ENCODE results near the gene BMP2K. TPM values are rescaled to one million over a fixed set of nuclear protein-coding genes. Genes with fewer than 3 reads are reported as not detected.

BMP2K gene
- total and polyA plus RNA-seq, 2 of the 8 experiments (the other 6 are each of a cell fraction or from before 2014, with no cell fraction given), result 15.6 to 24.1 TPM

DNA sequence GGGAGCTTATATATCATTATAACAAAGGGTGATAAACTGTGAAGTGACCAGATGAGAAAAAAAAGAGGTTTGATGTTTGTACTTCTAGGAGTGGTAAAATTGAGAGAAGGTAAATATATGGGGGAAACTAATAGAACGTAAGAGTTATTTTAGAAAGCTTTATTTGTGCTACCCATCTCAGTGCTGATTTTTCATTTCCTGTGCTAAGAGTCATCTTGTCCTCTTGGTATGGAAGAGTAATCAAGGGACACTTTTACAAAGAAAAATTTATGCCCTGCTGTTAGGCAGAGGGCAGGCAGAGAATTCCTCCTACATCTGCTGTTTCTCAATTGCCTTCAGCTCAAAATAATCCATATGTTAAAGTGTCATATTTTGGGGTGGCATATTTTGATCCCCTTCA lies 49.6 kb upstream of the BMP2K start (continued):
- TF ChIP-seq, protein P1, sequence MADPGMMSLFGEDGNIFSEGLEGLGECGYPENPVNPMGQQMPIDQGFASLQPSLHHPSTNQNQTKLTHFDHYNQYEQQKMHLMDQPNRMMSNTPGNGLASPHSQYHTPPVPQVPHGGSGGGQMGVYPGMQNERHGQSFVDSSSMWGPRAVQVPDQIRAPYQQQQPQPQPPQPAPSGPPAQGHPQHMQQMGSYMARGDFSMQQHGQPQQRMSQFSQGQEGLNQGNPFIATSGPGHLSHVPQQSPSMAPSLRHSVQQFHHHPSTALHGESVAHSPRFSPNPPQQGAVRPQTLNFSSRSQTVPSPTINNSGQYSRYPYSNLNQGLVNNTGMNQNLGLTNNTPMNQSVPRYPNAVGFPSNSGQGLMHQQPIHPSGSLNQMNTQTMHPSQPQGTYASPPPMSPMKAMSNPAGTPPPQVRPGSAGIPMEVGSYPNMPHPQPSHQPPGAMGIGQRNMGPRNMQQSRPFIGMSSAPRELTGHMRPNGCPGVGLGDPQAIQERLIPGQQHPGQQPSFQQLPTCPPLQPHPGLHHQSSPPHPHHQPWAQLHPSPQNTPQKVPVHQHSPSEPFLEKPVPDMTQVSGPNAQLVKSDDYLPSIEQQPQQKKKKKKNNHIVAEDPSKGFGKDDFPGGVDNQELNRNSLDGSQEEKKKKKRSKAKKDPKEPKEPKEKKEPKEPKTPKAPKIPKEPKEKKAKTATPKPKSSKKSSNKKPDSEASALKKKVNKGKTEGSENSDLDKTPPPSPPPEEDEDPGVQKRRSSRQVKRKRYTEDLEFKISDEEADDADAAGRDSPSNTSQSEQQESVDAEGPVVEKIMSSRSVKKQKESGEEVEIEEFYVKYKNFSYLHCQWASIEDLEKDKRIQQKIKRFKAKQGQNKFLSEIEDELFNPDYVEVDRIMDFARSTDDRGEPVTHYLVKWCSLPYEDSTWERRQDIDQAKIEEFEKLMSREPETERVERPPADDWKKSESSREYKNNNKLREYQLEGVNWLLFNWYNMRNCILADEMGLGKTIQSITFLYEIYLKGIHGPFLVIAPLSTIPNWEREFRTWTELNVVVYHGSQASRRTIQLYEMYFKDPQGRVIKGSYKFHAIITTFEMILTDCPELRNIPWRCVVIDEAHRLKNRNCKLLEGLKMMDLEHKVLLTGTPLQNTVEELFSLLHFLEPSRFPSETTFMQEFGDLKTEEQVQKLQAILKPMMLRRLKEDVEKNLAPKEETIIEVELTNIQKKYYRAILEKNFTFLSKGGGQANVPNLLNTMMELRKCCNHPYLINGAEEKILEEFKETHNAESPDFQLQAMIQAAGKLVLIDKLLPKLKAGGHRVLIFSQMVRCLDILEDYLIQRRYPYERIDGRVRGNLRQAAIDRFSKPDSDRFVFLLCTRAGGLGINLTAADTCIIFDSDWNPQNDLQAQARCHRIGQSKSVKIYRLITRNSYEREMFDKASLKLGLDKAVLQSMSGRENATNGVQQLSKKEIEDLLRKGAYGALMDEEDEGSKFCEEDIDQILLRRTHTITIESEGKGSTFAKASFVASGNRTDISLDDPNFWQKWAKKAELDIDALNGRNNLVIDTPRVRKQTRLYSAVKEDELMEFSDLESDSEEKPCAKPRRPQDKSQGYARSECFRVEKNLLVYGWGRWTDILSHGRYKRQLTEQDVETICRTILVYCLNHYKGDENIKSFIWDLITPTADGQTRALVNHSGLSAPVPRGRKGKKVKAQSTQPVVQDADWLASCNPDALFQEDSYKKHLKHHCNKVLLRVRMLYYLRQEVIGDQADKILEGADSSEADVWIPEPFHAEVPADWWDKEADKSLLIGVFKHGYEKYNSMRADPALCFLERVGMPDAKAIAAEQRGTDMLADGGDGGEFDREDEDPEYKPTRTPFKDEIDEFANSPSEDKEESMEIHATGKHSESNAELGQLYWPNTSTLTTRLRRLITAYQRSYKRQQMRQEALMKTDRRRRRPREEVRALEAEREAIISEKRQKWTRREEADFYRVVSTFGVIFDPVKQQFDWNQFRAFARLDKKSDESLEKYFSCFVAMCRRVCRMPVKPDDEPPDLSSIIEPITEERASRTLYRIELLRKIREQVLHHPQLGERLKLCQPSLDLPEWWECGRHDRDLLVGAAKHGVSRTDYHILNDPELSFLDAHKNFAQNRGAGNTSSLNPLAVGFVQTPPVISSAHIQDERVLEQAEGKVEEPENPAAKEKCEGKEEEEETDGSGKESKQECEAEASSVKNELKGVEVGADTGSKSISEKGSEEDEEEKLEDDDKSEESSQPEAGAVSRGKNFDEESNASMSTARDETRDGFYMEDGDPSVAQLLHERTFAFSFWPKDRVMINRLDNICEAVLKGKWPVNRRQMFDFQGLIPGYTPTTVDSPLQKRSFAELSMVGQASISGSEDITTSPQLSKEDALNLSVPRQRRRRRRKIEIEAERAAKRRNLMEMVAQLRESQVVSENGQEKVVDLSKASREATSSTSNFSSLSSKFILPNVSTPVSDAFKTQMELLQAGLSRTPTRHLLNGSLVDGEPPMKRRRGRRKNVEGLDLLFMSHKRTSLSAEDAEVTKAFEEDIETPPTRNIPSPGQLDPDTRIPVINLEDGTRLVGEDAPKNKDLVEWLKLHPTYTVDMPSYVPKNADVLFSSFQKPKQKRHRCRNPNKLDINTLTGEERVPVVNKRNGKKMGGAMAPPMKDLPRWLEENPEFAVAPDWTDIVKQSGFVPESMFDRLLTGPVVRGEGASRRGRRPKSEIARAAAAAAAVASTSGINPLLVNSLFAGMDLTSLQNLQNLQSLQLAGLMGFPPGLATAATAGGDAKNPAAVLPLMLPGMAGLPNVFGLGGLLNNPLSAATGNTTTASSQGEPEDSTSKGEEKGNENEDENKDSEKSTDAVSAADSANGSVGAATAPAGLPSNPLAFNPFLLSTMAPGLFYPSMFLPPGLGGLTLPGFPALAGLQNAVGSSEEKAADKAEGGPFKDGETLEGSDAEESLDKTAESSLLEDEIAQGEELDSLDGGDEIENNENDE (IDR thresholded peaks at IDR 0.05; ENCODE audit: insufficient replicate concordance, low read length), result no peak
- TF ChIP-seq GTF2F1 (IDR thresholded peaks at IDR 0.05; ENCODE audit: borderline replicate concordance, low read depth, low read length) (no peak), POLR2A (IDR thresholded peaks at IDR 0.05; ENCODE audit: control extremely low read depth in 1 of 2, low read depth in 2 of 2, low read length in 2 of 2) (no peak), RXRA (IDR thresholded peaks at IDR 0.05; ENCODE audit: insufficient read depth, low read depth, low read length) (no peak), EP300 (IDR thresholded peaks at IDR 0.05; ENCODE audit: borderline replicate concordance in 1 of 2, low read depth in 2 of 2, low read length in 2 of 2) (no peak), SIRT6 (IDR thresholded peaks at IDR 0.05; ENCODE audit: low read length) (no peak), HDAC2 (IDR thresholded peaks at IDR 0.05; ENCODE audit: borderline replicate concordance in 1 of 2, low read depth in 2 of 2, low read length in 2 of 2) (no peak), ZNF274 (IDR thresholded peaks at IDR 0.05; ENCODE audit: borderline replicate concordance, extremely low read depth, low read length) (no peak)
- TF ChIP-seq, protein P2, sequence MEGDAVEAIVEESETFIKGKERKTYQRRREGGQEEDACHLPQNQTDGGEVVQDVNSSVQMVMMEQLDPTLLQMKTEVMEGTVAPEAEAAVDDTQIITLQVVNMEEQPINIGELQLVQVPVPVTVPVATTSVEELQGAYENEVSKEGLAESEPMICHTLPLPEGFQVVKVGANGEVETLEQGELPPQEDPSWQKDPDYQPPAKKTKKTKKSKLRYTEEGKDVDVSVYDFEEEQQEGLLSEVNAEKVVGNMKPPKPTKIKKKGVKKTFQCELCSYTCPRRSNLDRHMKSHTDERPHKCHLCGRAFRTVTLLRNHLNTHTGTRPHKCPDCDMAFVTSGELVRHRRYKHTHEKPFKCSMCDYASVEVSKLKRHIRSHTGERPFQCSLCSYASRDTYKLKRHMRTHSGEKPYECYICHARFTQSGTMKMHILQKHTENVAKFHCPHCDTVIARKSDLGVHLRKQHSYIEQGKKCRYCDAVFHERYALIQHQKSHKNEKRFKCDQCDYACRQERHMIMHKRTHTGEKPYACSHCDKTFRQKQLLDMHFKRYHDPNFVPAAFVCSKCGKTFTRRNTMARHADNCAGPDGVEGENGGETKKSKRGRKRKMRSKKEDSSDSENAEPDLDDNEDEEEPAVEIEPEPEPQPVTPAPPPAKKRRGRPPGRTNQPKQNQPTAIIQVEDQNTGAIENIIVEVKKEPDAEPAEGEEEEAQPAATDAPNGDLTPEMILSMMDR (IDR thresholded peaks at IDR 0.05; ENCODE audit: control extremely low read depth in 1 of 3, insufficient read depth in 1 of 3, low read depth in 1 of 3, low read length in 3 of 3), result no peak
